ENCODE data around the gene EEPD1.

Gene EEPD1

DNA sequence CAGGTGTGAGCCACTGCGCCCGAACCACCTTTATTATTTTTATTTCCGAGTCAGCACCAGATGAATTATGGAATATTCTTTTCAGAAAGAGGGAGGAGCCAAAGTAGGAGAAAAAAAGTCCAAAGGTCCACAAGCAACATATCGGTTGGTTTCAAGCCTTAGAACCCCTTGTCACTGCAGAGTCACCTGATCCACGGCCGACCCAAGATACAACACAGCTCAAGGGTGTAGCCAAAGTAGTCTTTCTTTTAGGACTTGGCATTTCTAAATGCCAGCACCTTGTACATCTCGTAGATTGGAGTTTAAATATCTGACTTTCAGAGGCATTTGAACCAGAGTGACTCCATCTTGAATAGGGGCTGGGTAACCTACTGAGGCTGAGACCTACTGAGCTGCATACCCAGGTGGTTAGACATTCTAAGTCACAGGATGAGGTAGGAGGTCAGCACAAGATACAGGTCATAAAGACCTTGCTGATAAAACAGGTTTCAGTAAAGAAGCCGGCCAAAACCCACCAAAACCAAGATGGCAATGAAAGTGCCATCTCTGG, 122.8 kb downstream of the EEPD1 start:
- no peak for DNase-seq
- intact Hi-C loops (cut with DNase I), result no loop called here

GRCh38 chr7:36276428-36277248, 123.6 kb downstream of the EEPD1 start:
- no peak for DNase-seq
- intact Hi-C loops (cut with DNase I), result no loop called here

DNA sequence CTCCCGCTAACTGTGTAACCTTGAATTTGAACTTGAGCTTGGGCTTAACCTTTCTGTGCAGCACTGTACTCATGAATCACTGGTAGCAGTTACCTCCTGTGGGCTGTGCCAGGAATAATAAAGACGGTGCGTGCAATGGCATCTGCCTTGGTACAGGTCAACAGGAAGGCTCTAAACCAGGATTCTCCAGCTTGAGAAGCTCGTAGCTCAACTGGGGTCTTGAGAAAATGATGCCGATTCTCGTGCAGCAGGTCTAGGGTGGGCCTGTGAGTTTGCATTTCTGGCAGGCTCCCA, 124.1 kb downstream of the EEPD1 start:
- peak in 1 of 10 donors; percentile 7 for DNase-seq
- intact Hi-C loops (cut with DNase I), result no loop called here

DNA sequence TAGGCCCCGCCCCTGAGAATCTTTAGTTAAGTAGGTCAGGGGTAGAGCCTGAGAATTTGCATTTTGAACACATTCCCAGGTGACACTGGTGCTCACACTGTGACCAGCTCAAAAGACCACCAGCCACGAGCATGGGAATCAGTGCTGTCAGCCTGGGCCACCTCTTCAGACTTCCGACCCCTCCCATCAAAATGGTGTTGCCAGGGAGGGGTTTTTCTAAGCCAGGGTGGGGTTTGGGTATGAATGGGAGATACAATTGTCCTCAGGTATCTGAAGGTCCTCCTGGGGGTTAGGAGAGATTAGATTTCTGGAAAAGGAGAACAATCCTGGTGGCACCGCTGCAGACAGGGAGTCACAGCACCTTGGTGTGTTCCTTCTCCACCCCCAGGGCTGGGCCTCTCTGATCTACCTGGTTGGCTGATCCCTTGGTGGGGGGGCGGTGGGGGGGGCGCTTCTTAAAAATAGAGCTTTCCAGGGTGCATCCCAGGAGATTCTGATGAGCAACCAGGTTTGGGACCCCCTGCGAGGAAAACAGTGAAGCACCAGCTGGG, 125.1 kb downstream of the EEPD1 start:
- peak in 1 of 10 donors; percentile 7 for DNase-seq

DNA sequence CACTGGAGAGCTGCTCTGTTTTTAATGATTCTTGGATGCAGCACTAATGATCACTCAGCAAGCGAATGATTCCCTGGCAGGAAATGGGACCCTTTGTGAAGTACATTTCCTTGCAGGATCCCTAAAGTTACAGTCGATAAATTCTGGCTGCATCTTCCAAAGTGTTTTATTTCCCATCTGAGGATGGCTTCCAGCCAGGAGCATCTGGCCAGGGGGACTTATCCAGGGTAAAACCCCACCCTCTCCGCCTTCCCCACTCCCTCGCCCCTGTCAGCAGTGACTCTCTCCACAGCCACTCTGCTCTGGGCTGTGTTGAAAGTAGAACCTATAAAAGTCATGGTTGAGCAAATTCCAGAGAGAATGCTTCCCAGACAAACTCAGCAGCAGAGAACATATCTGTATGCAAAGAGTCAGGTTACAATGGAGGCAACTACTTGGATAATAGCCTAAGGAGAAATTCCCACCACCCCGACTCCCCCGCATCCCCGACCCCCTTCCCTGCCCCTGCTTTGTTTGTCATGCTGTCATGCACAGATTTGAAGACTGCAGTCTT, 125.6 kb downstream of the EEPD1 start:
- DNase-seq, result peak in 1 of 10 donors; percentile 11
- intact Hi-C loops (cut with DNase I), result no loop called here

More for the DNA sequence above, 125.1 kb downstream of the EEPD1 start:
- intact Hi-C loops (cut with DNase I), result no loop called here

DNA sequence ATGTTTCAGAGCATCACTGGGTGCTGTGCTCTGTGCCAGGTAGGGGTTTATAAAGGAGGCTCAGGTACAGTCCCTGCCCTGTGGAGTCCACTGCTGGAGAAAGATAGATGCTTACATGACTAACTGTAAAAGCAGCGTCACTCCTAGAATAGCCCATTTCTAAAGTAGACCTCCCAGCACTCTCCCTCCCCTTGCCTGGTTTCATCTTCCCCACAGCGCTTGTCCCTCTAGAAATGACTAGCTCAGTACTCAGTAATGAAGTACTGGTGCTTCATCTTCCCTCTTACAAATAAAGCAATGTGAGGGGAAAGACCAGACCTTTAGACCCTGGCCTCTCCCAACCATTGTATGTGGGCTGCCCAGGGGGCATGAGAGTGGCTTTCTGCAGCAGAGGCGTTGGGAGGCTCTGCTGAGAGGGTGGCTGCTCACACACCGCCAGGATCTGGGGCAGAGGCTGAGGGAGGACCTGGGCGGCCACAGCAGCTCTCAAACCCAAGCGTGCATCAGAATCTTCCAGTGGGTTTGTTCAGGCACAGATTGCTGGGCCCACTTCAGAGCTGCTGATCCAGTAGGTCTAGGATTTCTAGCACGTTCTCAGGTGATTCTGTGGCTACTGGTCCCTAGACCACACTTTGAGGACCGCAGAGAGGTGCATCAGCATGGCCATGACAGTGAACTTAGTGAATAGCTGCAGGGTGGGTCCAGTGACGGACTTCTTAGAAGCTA, 126.3 kb downstream of the EEPD1 start:
- intact Hi-C loops (cut with DNase I), result no loop called here
- DNase-seq, result peak in 1 of 10 donors; percentile 14

DNA sequence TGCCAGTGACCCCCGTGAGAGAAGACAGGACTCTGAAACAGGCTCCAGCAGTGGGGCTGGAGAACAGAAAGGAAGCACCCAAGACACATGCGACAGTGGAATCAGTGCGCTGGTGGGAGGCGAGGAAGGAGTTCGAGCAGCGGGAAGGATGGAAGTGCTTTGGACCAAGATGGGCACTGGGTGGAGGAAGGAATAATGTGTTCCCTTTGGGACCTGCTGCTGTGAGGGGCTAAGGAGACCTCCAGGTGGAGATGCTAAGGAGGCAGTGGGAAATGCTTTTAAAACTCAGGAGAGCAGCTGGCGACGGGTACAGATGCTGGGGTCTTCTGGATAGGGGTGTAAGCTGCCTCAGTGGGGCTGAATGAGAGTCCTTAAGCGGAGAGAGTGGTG, 126.9 kb downstream of the EEPD1 start:
- peak in 1 of 10 donors; percentile 15 for DNase-seq
- intact Hi-C loops (cut with DNase I), result loop anchor here (2.0 kb wide), 1 partner anchor 127 kb away; the partner anchor contains the start of gene EEPD1

DNA sequence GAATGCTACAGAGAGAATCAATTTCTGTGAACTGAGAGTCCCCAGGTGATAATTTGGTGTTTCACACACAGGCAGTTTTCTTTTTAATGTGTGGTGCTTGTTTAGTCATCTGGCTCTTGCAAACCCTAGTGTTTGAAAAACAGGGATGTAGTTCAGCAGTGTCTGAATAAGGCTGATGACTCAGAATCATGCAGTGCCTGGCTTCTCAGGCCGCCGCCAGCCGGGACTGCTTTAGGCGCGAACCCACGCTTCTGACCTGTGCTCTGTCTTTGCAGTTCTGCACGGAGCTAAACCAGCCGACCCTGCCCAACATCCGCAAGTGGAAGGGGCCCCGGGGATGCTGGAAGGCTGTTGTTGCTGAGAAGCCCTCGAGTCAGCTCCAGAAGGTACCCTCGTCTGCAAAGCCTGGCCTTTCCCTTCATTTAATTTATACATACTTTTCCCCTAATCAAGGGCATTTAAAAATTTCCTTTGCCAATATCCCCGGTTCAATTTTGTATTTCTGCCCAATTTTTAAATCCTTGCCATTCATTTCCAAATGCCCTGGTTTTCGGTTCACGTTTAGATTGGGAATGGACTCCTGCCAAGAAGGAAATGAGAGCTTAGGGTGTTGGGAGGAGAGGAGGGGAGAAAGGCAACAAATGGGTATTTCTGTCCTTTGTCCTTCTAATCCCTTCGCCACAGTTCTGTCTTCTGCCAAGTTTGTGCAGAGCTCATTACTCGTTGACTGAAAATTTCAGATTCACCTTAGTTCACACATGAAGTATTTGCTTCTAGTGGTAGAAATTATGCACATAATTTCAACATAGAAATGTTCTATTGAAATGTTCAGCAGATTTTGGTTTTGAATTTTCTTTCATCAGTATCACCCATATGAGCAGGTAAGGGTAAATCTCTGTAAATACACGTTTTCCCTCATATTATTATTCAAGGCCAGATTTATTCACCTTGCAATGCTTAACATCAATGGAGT, 128.1 kb downstream of the EEPD1 start:
- intact Hi-C loops (cut with DNase I), result loop anchor here (2.0 kb wide), 1 partner anchor 128 kb away; the partner anchor contains the start of gene EEPD1
- DNase-seq, result peak; percentile 67 to 97 (median 80)

- DNase-seq, result peak in 1 of 10 donors; percentile 13
- intact Hi-C loops (cut with DNase I), result loop anchor here (2.0 kb wide), 1 partner anchor 129 kb away; the partner anchor contains the start of gene EEPD1
These were observed 129.1 kb downstream of the EEPD1 start for GRCh38 chr7:36281945-36282717.

GRCh38 chr7:36283181-36283580, 130.1 kb downstream of the EEPD1 start:
- DNase-seq, result no peak
- intact Hi-C loops (cut with DNase I), result no loop called here

- peak in 4 of 10 donors; percentile 25 to 88 (median 30) for DNase-seq
- intact Hi-C loops (cut with DNase I), result no loop called here
These were observed 130.7 kb downstream of the EEPD1 start for GRCh38 chr7:36283711-36284130.

- peak in 1 of 10 donors; percentile 82 for DNase-seq
- intact Hi-C loops (cut with DNase I), result no loop called here
These were observed 131.5 kb downstream of the EEPD1 start for GRCh38 chr7:36284456-36285090.

DNA sequence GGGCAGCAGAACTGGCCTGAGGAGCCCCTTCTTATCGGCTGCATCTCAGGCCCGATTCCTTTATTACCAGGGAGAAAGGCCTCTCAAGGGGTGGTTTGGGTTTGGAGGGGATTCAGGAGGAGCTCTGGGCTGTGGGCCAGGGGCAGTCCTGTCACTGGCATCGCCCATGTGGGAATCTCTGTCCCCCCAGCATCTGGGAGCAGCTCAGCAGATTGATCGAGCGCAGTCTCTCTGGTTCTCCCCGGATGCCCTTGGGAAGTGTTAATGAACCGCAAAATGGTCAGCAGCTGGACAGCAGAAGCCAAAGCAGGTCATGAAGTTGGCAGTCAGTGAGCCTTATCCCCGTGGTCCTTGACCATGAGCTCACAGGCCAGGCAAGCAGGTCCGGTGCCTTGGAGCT, 132.2 kb downstream of the EEPD1 start:
- intact Hi-C loops (cut with DNase I), result no loop called here
- peak in 1 of 10 donors; percentile 61 for DNase-seq

DNA sequence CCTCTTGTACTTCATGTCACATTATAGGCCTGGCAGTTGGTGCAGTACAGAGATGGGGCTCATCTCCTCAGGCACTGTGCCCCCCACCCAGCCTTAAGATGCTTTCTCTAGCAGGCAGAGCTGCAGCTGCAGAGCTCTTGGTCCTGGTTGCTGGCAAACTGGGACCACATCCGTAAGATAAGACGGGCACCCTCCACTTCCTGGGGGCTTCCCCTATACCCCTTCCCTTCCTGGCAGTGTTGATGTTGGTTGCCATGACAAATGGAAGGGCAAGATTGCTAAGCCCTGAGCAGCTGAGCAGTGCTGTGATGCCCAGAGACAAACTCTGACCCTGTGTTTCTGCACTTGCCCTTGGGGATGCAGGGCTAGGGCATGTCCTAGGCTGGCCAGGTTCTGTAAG, 133.2 kb downstream of the EEPD1 start:
- intact Hi-C loops (cut with DNase I), result no loop called here

GRCh38 chr7:36286688-36287087, 133.6 kb downstream of the EEPD1 start:
- intact Hi-C loops (cut with DNase I), result no loop called here
- no peak for DNase-seq

More for the DNA sequence above, 133.2 kb downstream of the EEPD1 start:
- no peak for DNase-seq

DNA sequence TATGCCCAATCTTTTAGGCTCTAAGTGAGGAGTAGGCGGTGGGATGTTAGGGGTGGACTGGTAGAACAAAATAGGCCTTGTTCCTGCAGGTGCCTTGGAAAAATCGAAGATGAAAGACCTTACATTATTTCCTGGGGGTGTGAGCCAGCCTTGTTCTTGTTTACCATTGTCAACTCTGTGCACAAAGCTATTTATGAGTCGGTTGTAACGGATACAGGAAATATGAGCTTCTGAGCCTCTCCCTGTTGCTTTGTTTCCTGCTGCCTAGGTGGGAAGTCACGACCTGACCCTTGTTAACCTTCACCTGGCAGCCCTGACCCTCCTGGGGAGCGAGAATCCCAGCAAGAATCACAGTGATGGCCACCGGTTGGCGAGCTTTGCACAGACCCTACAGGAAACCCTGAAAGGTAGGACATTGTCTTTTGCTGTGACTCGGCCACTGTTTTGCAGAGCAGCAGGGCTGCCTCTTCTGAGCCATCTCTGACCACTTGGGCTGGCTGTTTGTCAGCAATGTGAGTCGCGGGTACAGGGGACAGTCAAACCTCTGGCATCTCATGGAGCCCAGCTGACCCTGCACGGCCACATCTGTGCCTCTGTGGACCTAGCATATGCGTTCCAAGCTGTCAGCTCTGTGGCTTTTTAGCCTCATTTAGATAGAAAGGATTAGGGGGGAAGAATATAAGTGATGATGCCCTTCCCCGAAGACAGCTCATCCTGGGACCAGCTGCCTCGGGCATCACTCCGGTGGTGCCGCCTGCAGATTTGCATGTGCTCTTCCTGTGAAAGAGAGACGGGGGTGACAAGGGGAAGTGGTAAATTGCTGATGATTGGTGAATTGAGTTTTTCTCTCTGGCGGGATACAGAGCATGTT, 134.6 kb downstream of the EEPD1 start:
- no peak for DNase-seq
- intact Hi-C loops (cut with DNase I), result no loop called here

GRCh38 chr7:36288501-36288900, 135.4 kb downstream of the EEPD1 start:
- intact Hi-C loops (cut with DNase I), result no loop called here
- no peak for DNase-seq
